ENCODE results near the gene EXOSC2.

EXOSC2 gene

GRCh38 chr9:130693426-130694191 lies at the start of gene EXOSC2:
Gene EXOSC2 (plus strand): TSS chr9:130693780. CDS start chr9:130693792, 12 bp downstream.
- peak within 1 kb of the TSS; percentile 80 for H3K4me3 ChIP-seq (ENCODE audit: low read depth, low read length)
- in situ Hi-C loops (cut with HindIII; ENCODE audit: low sequenced_read_pairs) = no loop called here
- TF ChIP-seq, protein P1, sequence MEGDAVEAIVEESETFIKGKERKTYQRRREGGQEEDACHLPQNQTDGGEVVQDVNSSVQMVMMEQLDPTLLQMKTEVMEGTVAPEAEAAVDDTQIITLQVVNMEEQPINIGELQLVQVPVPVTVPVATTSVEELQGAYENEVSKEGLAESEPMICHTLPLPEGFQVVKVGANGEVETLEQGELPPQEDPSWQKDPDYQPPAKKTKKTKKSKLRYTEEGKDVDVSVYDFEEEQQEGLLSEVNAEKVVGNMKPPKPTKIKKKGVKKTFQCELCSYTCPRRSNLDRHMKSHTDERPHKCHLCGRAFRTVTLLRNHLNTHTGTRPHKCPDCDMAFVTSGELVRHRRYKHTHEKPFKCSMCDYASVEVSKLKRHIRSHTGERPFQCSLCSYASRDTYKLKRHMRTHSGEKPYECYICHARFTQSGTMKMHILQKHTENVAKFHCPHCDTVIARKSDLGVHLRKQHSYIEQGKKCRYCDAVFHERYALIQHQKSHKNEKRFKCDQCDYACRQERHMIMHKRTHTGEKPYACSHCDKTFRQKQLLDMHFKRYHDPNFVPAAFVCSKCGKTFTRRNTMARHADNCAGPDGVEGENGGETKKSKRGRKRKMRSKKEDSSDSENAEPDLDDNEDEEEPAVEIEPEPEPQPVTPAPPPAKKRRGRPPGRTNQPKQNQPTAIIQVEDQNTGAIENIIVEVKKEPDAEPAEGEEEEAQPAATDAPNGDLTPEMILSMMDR (IDR thresholded peaks at IDR 0.05; ENCODE audit: low read depth, low read length, missing control alignments) = no peak
- peak; percentile 98 for DNase-seq (ENCODE audit: low read depth)

GRCh38 chr9:130651221-130651620 lies 42.4 kb upstream of the EXOSC2 start:
- DNase-seq (ENCODE audit: low read depth) = no peak
- in situ Hi-C loops (cut with HindIII; ENCODE audit: low sequenced_read_pairs) = no loop called here
- TF ChIP-seq, protein P1 (IDR thresholded peaks at IDR 0.05; ENCODE audit: low read depth, low read length, missing control alignments) = no peak
- no peak overlapping the region for H3K4me3 ChIP-seq (ENCODE audit: low read depth, low read length)

- in situ Hi-C loops (cut with HindIII; ENCODE audit: low sequenced_read_pairs) = no loop called here
- TF ChIP-seq, protein P1 (IDR thresholded peaks at IDR 0.05; ENCODE audit: low read depth, low read length, missing control alignments) = no peak
- H3K4me3 ChIP-seq (ENCODE audit: low read depth, low read length) = no peak overlapping the region
- no peak for DNase-seq (ENCODE audit: low read depth)
Measured at GRCh38 chr9:130651752-130652151, 41.8 kb upstream of the EXOSC2 start.

- H3K4me3 ChIP-seq (ENCODE audit: low read depth, low read length) = no peak overlapping the region
- no peak for DNase-seq (ENCODE audit: low read depth)
- in situ Hi-C loops (cut with HindIII; ENCODE audit: low sequenced_read_pairs) = no loop called here
- TF ChIP-seq, protein P1 (IDR thresholded peaks at IDR 0.05; ENCODE audit: low read depth, low read length, missing control alignments) = no peak
Measured at GRCh38 chr9:130654879-130655278, 38.7 kb upstream of the EXOSC2 start.

DNA sequence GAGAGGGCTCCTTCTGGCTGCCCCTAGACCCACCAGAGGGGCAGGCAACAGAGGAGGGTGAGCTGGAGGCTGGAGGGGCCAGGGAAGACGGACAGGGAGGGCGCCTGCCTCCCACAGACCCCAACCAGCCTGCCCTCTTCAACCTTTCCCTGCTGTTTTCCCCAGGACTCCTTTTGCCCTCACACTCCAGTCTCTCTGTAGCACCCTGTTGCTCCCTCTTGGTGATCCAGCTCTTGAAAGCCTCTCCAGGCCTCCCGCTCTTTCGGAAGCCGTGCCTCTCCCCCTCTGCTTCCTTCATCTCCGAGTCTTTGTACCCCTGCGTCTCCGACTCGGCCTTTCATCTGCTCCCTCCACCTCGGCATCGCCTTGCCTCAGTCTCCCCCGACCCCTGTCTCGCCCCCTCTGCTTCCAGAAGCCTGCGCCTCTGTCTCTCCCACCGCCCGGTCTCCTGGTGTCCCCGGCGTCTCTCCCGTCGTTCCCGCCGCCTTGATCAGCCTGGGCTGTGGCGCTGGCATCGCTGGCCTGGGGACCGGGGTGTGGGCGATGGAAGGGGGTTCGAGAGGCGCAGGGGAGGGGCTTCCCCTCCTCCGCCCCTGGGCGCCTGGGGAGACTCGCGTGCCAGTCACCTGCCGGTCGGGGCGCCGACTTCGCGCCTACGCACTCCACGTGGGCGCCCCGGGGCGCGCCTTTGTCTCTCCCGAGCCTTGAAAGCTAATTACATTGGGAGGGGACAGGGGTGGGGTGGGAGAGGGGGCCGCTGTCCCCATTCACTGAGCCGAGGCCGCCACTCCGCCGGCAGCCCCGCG lies 34.5 kb upstream of the EXOSC2 start:
- DNase-seq (ENCODE audit: low read depth) = no peak
- H3K4me3 ChIP-seq (ENCODE audit: low read depth, low read length) = no peak overlapping the region
- in situ Hi-C loops (cut with HindIII; ENCODE audit: low sequenced_read_pairs) = no loop called here
- TF ChIP-seq, protein P1 (IDR thresholded peaks at IDR 0.05; ENCODE audit: low read depth, low read length, missing control alignments) = no peak

- TF ChIP-seq, protein P1 (IDR thresholded peaks at IDR 0.05; ENCODE audit: low read depth, low read length, missing control alignments) = no peak
- in situ Hi-C loops (cut with HindIII; ENCODE audit: low sequenced_read_pairs) = no loop called here
- no peak overlapping the region for H3K4me3 ChIP-seq (ENCODE audit: low read depth, low read length)
- DNase-seq (ENCODE audit: low read depth) = no peak
Measured at GRCh38 chr9:130659699-130660248, 33.8 kb upstream of the EXOSC2 start.
